Neural cell (in vitro differentiated cells): ENCODE measurements around the gene CASP2. TPM values are rescaled to one million over a fixed set of nuclear protein-coding genes. Genes with fewer than 3 reads are reported as not detected.

Source experiments
- polyA plus RNA-seq: library from polyadenylated mRNA; depleted of rRNA; stranded (reverse); fragments of >200 nt; gene quantifications from 2 replicates; pipeline ENCODE4 v1.2.3, GENCODE V29; 2014
- small RNA-seq, 3 experiments: library from RNA; depleted of rRNA; stranded (forward); fragments of <200 nt; gene quantifications; one replicate each; pipeline ENCODE3, GENCODE V24; 2012

The CASP2 gene
- polyA plus RNA-seq, 1 donor from 2014 or later, result 9.0 TPM

Small RNAs within 50 kb of the gene (small RNA-seq; reads per million reads assigned to genes)
- gene RN7SL481P, result 0 reads per million in 3 experiments
- gene RN7SL535P, result 0 reads per million in 3 experiments

Other genes with a start within 250 kb of the CASP2 start
- not detected in 2 replicates for gene OR6V1, start 236.0 kb upstream of the CASP2 start, polyA plus RNA-seq
- gene PIP, start 156.3 kb upstream of the CASP2 start, polyA plus RNA-seq, result not detected in 2 replicates
- gene TAS2R39, start 104.9 kb upstream of the CASP2 start, polyA plus RNA-seq, result not detected in 2 replicates
- gene TAS2R40, start 66.3 kb upstream of the CASP2 start, polyA plus RNA-seq, result not detected in 2 replicates
- gene GSTK1, start 24.9 kb upstream of the CASP2 start, polyA plus RNA-seq, result 12.8 and 16.5 TPM in 2 replicates
- not detected in 2 replicates for gene TMEM139, start 3.4 kb upstream of the CASP2 start, polyA plus RNA-seq
- 0.20 TPM in 1 of 2 replicates, not detected in the other for gene CLCN1, start 27.8 kb downstream of the CASP2 start, polyA plus RNA-seq
- gene FAM131B, start 74.4 kb downstream of the CASP2 start, polyA plus RNA-seq, result 45.9 and 58.5 TPM in 2 replicates
- gene ZYX, start 93.0 kb downstream of the CASP2 start, polyA plus RNA-seq, result 10.0 and 15.8 TPM in 2 replicates
- not detected in 2 replicates for gene EPHA1, start 120.5 kb downstream of the CASP2 start, polyA plus RNA-seq
- not detected in 2 replicates for gene TAS2R60, start 155.1 kb downstream of the CASP2 start, polyA plus RNA-seq
- not detected in 2 replicates for gene TAS2R41, start 189.5 kb downstream of the CASP2 start, polyA plus RNA-seq